Stimulated activated memory B cell treated with anti-CD40 and anti-IgM and Interleukin-4, amounts not matched to agents 10 μg/mL and 1 μg/mL and 100 μg/mL, for 72 hours (primary cell): ENCODE data around the gene HSP90AA1.
"Not testable (repeated sequence)": the region's sequence is repeated elsewhere in the genome, so short reads cannot be mapped to it uniquely, and the experiment has no call there.

Experiments
- ATAC-seq: fragments of 150-1000 bp; cut with Tn5 transposase; 2 replicates; pipeline ENCODE4 v1.10.0; 2021
- H3K27ac Mint-ChIP-seq: one replicate; pipeline ENCODE4 v1.8.0; 2022; ENCODE audit warnings: mild to moderate bottlenecking, mixed read lengths
- H3K27me3 Mint-ChIP-seq: one replicate; pipeline ENCODE4 v1.8.0; 2022; ENCODE audit warnings: mixed read lengths
- H3K36me3 Mint-ChIP-seq: one replicate; pipeline ENCODE4 v1.8.0; 2022; ENCODE audit warnings: mixed read lengths
- H3K4me1 Mint-ChIP-seq: one replicate; pipeline ENCODE4 v1.8.0; 2022; ENCODE audit warnings: mixed read lengths
- H3K4me3 Mint-ChIP-seq: one replicate; pipeline ENCODE4 v1.8.0; 2022; ENCODE audit warnings: mild to moderate bottlenecking, moderate library complexity, mixed read lengths
- H3K9me3 Mint-ChIP-seq: one replicate; pipeline ENCODE4 v1.8.0; 2022; ENCODE audit warnings: mixed read lengths

The HSP90AA1 gene

GRCh38 chr14:102084931-102085330, 1.9 kb downstream of the HSP90AA1 start:
- peaks cover 59% of the 10 kb centered on the region for H3K36me3 Mint-ChIP-seq
- H3K27me3 Mint-ChIP-seq, result no peaks in the 10 kb centered on the region
- H3K27ac Mint-ChIP-seq, result peak overlapping the region; percentile 44
- H3K9me3 Mint-ChIP-seq, result no peaks in the 10 kb centered on the region
- no peak for ATAC-seq
- peaks cover 74% of the 10 kb centered on the region for H3K4me1 Mint-ChIP-seq
- peak overlapping the region; percentile 73 for H3K4me3 Mint-ChIP-seq

GRCh38 chr14:102084522-102084921, 2.3 kb downstream of the HSP90AA1 start:
- not testable (repeated sequence) for H3K27me3 Mint-ChIP-seq, ATAC-seq, H3K9me3 Mint-ChIP-seq
- peaks cover 70% of the 10 kb centered on the region for H3K4me1 Mint-ChIP-seq
- H3K4me3 Mint-ChIP-seq, result peak overlapping the region; percentile 73
- peaks cover 63% of the 10 kb centered on the region for H3K36me3 Mint-ChIP-seq
- H3K27ac Mint-ChIP-seq, result peak overlapping the region; percentile 44

- H3K9me3 Mint-ChIP-seq, result no peaks in the 10 kb centered on the region
- peaks cover 53% of the 10 kb centered on the region for H3K4me1 Mint-ChIP-seq
- no peak overlapping the region for H3K4me3 Mint-ChIP-seq
- H3K27me3 Mint-ChIP-seq, result no peaks in the 10 kb centered on the region
- no peak for ATAC-seq
- peaks cover 80% of the 10 kb centered on the region for H3K36me3 Mint-ChIP-seq
- H3K27ac Mint-ChIP-seq, result no peak overlapping the region
Measured at GRCh38 chr14:102081231-102082080, 5.4 kb downstream of the HSP90AA1 start.

- no peak overlapping the region for H3K27ac Mint-ChIP-seq
- peaks cover 44% of the 10 kb centered on the region for H3K4me1 Mint-ChIP-seq
- H3K27me3 Mint-ChIP-seq, result no peaks in the 10 kb centered on the region
- H3K4me3 Mint-ChIP-seq, result no peak overlapping the region
- peaks cover 72% of the 10 kb centered on the region for H3K36me3 Mint-ChIP-seq
- ATAC-seq, result no peak
- no peaks in the 10 kb centered on the region for H3K9me3 Mint-ChIP-seq
Measured at GRCh38 chr14:102080183-102081080, 6.4 kb downstream of the HSP90AA1 start.

- no peak for ATAC-seq
- H3K36me3 Mint-ChIP-seq, result peaks cover 64% of the 10 kb centered on the region
Measured at GRCh38 chr14:102079700-102079979, 7.2 kb downstream of the HSP90AA1 start.

GRCh38 chr14:102078831-102079699, 7.8 kb downstream of the HSP90AA1 start:
- Mint-ChIP-seq H3K36me3 (peaks cover 64% of the 10 kb centered on the region), H3K4me3 (no peak overlapping the region), H3K27ac (peak overlapping the region; percentile 34), H3K27me3 (no peaks in the 10 kb centered on the region), H3K4me1 (peaks cover 32% of the 10 kb centered on the region), H3K9me3 (peaks cover 4% of the 10 kb centered on the region)
- no peak for ATAC-seq

More at GRCh38 chr14:102079700-102079979, 7.2 kb downstream of the HSP90AA1 start:
- Mint-ChIP-seq H3K4me1 (peaks cover 36% of the 10 kb centered on the region), H3K27me3 (no peaks in the 10 kb centered on the region), H3K9me3 (no peaks in the 10 kb centered on the region), H3K4me3 (no peak overlapping the region), H3K27ac (no peak overlapping the region)

GRCh38 chr14:102078361-102078791, 8.5 kb downstream of the HSP90AA1 start:
- H3K27me3 Mint-ChIP-seq, H3K27ac Mint-ChIP-seq, H3K4me3 Mint-ChIP-seq, H3K9me3 Mint-ChIP-seq, ATAC-seq: not testable (repeated sequence)
- H3K36me3 Mint-ChIP-seq, result peaks cover 59% of the 10 kb centered on the region
- peaks cover 25% of the 10 kb centered on the region for H3K4me1 Mint-ChIP-seq

- no peak for ATAC-seq
- H3K27ac Mint-ChIP-seq, result no peak overlapping the region
- peaks cover 4% of the 10 kb centered on the region for H3K9me3 Mint-ChIP-seq
- H3K4me1 Mint-ChIP-seq, result peaks cover 16% of the 10 kb centered on the region
- H3K36me3 Mint-ChIP-seq, result peaks cover 50% of the 10 kb centered on the region
- no peak overlapping the region for H3K4me3 Mint-ChIP-seq
- no peaks in the 10 kb centered on the region for H3K27me3 Mint-ChIP-seq
Measured at GRCh38 chr14:102077382-102077709, 9.5 kb downstream of the HSP90AA1 start.

- peaks cover 6% of the 10 kb centered on the region for H3K4me1 Mint-ChIP-seq
- H3K27me3 Mint-ChIP-seq, result no peaks in the 10 kb centered on the region
- peaks cover 4% of the 10 kb centered on the region for H3K9me3 Mint-ChIP-seq
- H3K36me3 Mint-ChIP-seq, result peaks cover 30% of the 10 kb centered on the region
- no peak overlapping the region for H3K27ac Mint-ChIP-seq
- no peak overlapping the region for H3K4me3 Mint-ChIP-seq
- no peak for ATAC-seq
Measured at GRCh38 chr14:102075155-102075554, 11.7 kb downstream of the HSP90AA1 start.

- Mint-ChIP-seq H3K4me3 (no peak overlapping the region), H3K9me3 (peaks cover 4% of the 10 kb centered on the region), H3K27ac (no peak overlapping the region), H3K4me1 (peaks cover 6% of the 10 kb centered on the region), H3K36me3 (peaks cover 23% of the 10 kb centered on the region), H3K27me3 (no peaks in the 10 kb centered on the region)
- no peak for ATAC-seq
Measured at GRCh38 chr14:102074415-102074964, 12.4 kb downstream of the HSP90AA1 start.

- H3K36me3 Mint-ChIP-seq, result peaks cover 7% of the 10 kb centered on the region
- ATAC-seq, result no peak
- H3K4me3 Mint-ChIP-seq, result no peak overlapping the region
- peaks cover 9% of the 10 kb centered on the region for H3K4me1 Mint-ChIP-seq
- H3K27me3 Mint-ChIP-seq, result no peaks in the 10 kb centered on the region
- H3K9me3 Mint-ChIP-seq, result peaks cover 4% of the 10 kb centered on the region
- no peak overlapping the region for H3K27ac Mint-ChIP-seq
Measured at GRCh38 chr14:102071283-102071998, 15.4 kb downstream of the HSP90AA1 start.

GRCh38 chr14:102066041-102066451, 20.8 kb downstream of the HSP90AA1 start:
- H3K27ac Mint-ChIP-seq, result no peak overlapping the region
- ATAC-seq, result peak; percentile 36
- H3K9me3 Mint-ChIP-seq, result no peaks in the 10 kb centered on the region
- no peaks in the 10 kb centered on the region for H3K36me3 Mint-ChIP-seq
- no peaks in the 10 kb centered on the region for H3K27me3 Mint-ChIP-seq
- no peak overlapping the region for H3K4me3 Mint-ChIP-seq
- H3K4me1 Mint-ChIP-seq, result peaks cover 6% of the 10 kb centered on the region

GRCh38 chr14:102064590-102064989, 22.3 kb downstream of the HSP90AA1 start:
- not testable (repeated sequence) for H3K27ac Mint-ChIP-seq, H3K27me3 Mint-ChIP-seq, H3K4me1 Mint-ChIP-seq, H3K9me3 Mint-ChIP-seq, H3K4me3 Mint-ChIP-seq, H3K36me3 Mint-ChIP-seq, ATAC-seq

GRCh38 chr14:102063808-102064429, 22.9 kb downstream of the HSP90AA1 start:
- Mint-ChIP-seq H3K4me1 (peaks cover 6% of the 10 kb centered on the region), H3K36me3 (no peaks in the 10 kb centered on the region), H3K27ac (no peak overlapping the region), H3K4me3 (no peak overlapping the region), H3K27me3 (no peaks in the 10 kb centered on the region), H3K9me3 (no peaks in the 10 kb centered on the region)
- ATAC-seq, result no peak
